ENCODE data around the gene VSTM1. TPM values are rescaled to one million over a fixed set of nuclear protein-coding genes. Genes with fewer than 3 reads are reported as not detected.

VSTM1 gene
- 1.1 TPM for total RNA-seq
- long read RNA-seq, partial matches to known transcripts: 0 of 2 reads
- long read RNA-seq, other reads (novel, unspliced or antisense): 1 of 2 reads

- no peak within 1 kb of the TSS for H3K4me3 ChIP-seq
- ATAC-seq (peak; percentile 21), DNase-seq (no peak)
- no peaks in the 10 kb centered on the region for H3K4me1 ChIP-seq
- H3K9me3 ChIP-seq: no peaks in the 10 kb centered on the region
- H3K27me3 ChIP-seq: no peaks in the 10 kb centered on the region
- no peak for TF ChIP-seq CTCF (IDR thresholded peaks at IDR 0.05)
- intact Hi-C loops (cut with DNase I): no loop called here
- H3K27ac ChIP-seq: no peak within 1 kb of the TSS
- H3K36me3 ChIP-seq: no peaks in the 10 kb centered on the region
These were observed at the start of gene VSTM1 for GRCh38 chr19:54063350-54064116. TSS of gene VSTM1 (minus strand) at chr19:54063897. CDS start at chr19:54063777, 120 bp downstream.

GRCh38 chr19:54109651-54110050 lies 46.0 kb upstream of the VSTM1 start:
- H3K27me3 ChIP-seq: no peaks in the 10 kb centered on the region
- TF ChIP-seq CTCF (IDR thresholded peaks at IDR 0.05): no peak
- no peak overlapping the region for H3K27ac ChIP-seq
- intact Hi-C loops (cut with DNase I): no loop called here
- no peaks in the 10 kb centered on the region for H3K9me3 ChIP-seq
- peaks cover 64% of the 10 kb centered on the region for H3K36me3 ChIP-seq
- DNase-seq: no peak
- peaks cover 11% of the 10 kb centered on the region for H3K4me1 ChIP-seq
- ATAC-seq: no peak
- no peak overlapping the region for H3K4me3 ChIP-seq

- DNase-seq: no peak
- H3K27me3 ChIP-seq: no peaks in the 10 kb centered on the region
- peaks cover 60% of the 10 kb centered on the region for H3K36me3 ChIP-seq
- no peak for TF ChIP-seq CTCF (IDR thresholded peaks at IDR 0.05)
- no peak for ATAC-seq
- intact Hi-C loops (cut with DNase I): no loop called here
- H3K27ac ChIP-seq: no peak overlapping the region
- no peaks in the 10 kb centered on the region for H3K9me3 ChIP-seq
- H3K4me1 ChIP-seq: peaks cover 7% of the 10 kb centered on the region
- no peak overlapping the region for H3K4me3 ChIP-seq
These were observed 44.8 kb upstream of the VSTM1 start for GRCh38 chr19:54108496-54108895.

GRCh38 chr19:54107876-54108490 lies 44.3 kb upstream of the VSTM1 start:
- Histone ChIP-seq H3K27me3 (no peaks in the 10 kb centered on the region), H3K4me3 (no peak overlapping the region), H3K9me3 (no peaks in the 10 kb centered on the region), H3K36me3 (peaks cover 60% of the 10 kb centered on the region), H3K4me1 (peaks cover 11% of the 10 kb centered on the region), H3K27ac (no peak overlapping the region)
- ATAC-seq (no peak), DNase-seq (no peak)
- TF ChIP-seq CTCF (IDR thresholded peaks at IDR 0.05): no peak
- intact Hi-C loops (cut with DNase I): no loop called here

GRCh38 chr19:54106716-54107115 lies 43.0 kb upstream of the VSTM1 start:
- TF ChIP-seq CTCF (IDR thresholded peaks at IDR 0.05): no peak
- ATAC-seq (no peak), DNase-seq (no peak)
- Histone ChIP-seq H3K4me1 (peaks cover 16% of the 10 kb centered on the region), H3K4me3 (no peak overlapping the region), H3K9me3 (no peaks in the 10 kb centered on the region), H3K27ac (no peak overlapping the region), H3K36me3 (peaks cover 60% of the 10 kb centered on the region), H3K27me3 (no peaks in the 10 kb centered on the region)
- intact Hi-C loops (cut with DNase I): no loop called here

Data from upper lobe of right lung (tissue), 1 donor.